ENCODE results near the gene THRSP. TPM values are rescaled to one million over a fixed set of nuclear protein-coding genes. Genes with fewer than 3 reads are reported as not detected.

THRSP gene
- total RNA-seq, 4 donors from 2014 or later, result not detected

DNA sequence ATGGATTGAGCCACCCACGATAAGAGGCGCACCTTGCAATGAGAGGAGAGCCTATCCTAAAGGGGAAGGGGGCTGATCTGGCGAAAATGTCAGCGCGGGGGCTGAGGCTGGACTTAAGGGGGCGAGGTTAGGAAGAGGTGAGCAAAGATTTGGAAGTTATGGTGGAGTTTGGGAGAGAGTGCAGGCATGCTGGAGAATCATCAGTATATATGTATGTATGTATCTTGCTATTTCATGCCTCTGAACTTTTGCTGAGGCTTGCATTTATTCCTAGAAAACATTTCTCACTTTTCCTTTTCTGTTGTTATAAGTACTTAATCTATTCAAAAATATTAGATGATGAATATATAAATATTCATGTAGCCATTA lies 17.2 kb upstream of the THRSP start:
- intact Hi-C loops (cut with DNase I), result loop anchor here (2.0 kb wide), 1 partner anchor 52 kb away; the partner anchor contains the start of gene INTS4
- Histone ChIP-seq H3K36me3 (no peaks in the 10 kb centered on the region), H3K9me3 (no peaks in the 10 kb centered on the region), H3K27me3 (no peaks in the 10 kb centered on the region), H3K4me1 (peaks cover 4 to 16% (median 11%) of the 10 kb centered on the region in 4 donors), H3K4me3 (peak overlapping the region; percentile 55 to 67 (median 62)), H3K27ac (replicated peaks in 1 of 4) (peak overlapping the region in 2 of 4 donors; percentile 70 to 84)
- no peak for DNase-seq (ENCODE audit: extremely low spot score)
- WGBS, result 33% methylated on average over 6 of the region's 6 CpGs
- no peak for TF ChIP-seq POLR2AphosphoS5 (IDR thresholded peaks at IDR 0.05)
- no peak for TF ChIP-seq POLR2A (IDR thresholded peaks at IDR 0.05; ENCODE audit: low read depth)
- TF ChIP-seq, protein P1, sequence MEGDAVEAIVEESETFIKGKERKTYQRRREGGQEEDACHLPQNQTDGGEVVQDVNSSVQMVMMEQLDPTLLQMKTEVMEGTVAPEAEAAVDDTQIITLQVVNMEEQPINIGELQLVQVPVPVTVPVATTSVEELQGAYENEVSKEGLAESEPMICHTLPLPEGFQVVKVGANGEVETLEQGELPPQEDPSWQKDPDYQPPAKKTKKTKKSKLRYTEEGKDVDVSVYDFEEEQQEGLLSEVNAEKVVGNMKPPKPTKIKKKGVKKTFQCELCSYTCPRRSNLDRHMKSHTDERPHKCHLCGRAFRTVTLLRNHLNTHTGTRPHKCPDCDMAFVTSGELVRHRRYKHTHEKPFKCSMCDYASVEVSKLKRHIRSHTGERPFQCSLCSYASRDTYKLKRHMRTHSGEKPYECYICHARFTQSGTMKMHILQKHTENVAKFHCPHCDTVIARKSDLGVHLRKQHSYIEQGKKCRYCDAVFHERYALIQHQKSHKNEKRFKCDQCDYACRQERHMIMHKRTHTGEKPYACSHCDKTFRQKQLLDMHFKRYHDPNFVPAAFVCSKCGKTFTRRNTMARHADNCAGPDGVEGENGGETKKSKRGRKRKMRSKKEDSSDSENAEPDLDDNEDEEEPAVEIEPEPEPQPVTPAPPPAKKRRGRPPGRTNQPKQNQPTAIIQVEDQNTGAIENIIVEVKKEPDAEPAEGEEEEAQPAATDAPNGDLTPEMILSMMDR (IDR thresholded peaks at IDR 0.05), result peak in 2 of 3 experiments; percentile 4 to 8
- no peak for TF ChIP-seq EP300 (IDR thresholded peaks at IDR 0.05)

DNA sequence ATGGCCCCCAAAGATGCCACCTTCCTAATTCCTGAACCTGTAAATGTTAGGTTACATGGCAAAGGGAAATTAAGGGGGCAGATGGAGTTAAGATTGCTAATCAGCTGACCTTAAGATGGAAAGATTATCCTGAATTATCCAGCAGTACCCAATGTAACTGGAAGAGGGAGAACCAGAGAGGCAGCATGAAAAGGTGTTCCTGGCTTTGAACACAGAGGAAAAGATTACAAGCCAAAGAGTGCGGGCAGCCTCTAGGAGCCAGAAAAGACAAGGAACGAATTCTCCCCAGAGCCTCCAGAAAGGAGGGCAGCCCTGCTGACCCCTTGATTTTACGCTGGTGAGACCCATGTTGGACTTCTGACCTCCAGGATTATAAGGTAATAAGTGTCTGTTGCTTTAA lies 15.1 kb upstream of the THRSP start:
- WGBS, result 89% methylated on average over 3 of the region's 3 CpGs
- Histone ChIP-seq H3K4me3 (no peak overlapping the region), H3K27me3 (no peaks in the 10 kb centered on the region), H3K36me3 (no peaks in the 10 kb centered on the region), H3K4me1 (peaks cover 4 to 16% (median 11%) of the 10 kb centered on the region in 4 donors), H3K27ac (replicated peaks in 1 of 4) (no peak overlapping the region), H3K9me3 (no peaks in the 10 kb centered on the region)
- DNase-seq (ENCODE audit: extremely low spot score), result no peak
- intact Hi-C loops (cut with DNase I), result no loop called here
- no peak for TF ChIP-seq POLR2A (IDR thresholded peaks at IDR 0.05; ENCODE audit: low read depth)
- no peak for TF ChIP-seq POLR2AphosphoS5 (IDR thresholded peaks at IDR 0.05)
- TF ChIP-seq EP300 (IDR thresholded peaks at IDR 0.05), result no peak
- TF ChIP-seq, protein P1 (IDR thresholded peaks at IDR 0.05), result no peak

DNA sequence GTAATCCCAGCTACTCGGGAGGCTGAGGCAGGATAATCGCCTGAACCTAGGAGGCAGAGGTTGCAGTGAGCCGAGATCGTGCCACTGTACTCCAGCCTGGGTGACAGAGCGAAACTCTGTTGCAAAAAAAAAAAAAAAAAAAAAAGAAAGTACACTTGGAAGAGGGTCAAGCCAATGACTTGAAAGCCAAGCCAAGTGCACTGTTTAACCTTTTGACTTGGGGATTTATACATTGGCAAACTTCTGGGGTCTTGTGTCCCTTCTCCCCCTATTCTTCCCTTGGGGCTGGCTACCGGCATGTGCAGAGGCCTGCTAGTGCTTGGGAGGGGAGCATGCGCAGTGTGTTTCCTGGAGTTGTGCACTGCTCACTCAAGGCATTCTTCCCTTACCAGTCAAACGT lies 14.3 kb upstream of the THRSP start:
- 83% methylated on average over 8 of the region's 8 CpGs for WGBS
- TF ChIP-seq EP300 (IDR thresholded peaks at IDR 0.05), result no peak
- TF ChIP-seq POLR2AphosphoS5 (IDR thresholded peaks at IDR 0.05), result no peak
- TF ChIP-seq, protein P1 (IDR thresholded peaks at IDR 0.05), result no peak
- no peak for TF ChIP-seq POLR2A (IDR thresholded peaks at IDR 0.05; ENCODE audit: low read depth)
- intact Hi-C loops (cut with DNase I), result no loop called here

DNA sequence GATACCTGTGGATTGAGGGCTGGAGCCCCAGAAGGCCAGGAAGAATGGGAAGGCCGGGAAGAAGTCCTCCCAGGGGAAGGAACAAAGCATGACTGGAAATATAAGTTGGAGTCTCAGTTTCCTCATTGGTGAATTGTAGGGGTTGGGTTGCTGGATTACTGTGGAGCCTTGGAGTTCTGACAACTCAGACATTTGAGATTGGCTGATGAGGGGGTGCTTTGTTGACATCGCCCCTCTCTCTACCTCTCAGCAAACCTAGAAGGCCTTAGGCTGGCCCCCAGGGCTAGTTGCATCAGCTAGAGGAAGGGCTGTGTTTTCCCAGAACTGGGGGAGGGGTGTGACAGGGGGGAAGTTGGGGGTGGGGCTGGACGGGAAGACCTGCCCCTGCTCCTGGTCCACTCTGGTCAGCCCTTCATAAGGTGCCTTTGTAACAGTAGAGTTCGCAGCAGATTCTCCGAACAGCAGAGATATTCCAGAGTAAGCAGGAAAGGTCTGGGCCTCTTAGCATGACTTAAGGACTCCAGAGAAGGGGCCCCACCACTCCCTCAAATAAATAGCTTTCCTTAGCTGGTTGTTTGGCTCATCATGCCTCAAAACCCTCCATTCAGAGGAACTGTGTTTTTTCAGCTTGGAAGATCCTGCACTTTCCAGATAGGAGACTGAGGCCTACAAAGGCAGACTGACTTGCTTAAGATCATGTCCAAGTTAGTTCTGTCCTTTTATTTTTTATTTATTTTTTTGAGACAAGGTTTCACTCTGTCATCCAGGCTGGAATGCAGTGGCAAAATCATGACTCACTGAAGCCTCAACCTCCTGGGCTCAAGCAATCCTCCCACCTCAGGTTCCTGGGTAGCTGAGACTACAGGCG lies 12.5 kb upstream of the THRSP start:
- Histone ChIP-seq H3K27ac (replicated peaks in 1 of 4) (no peak overlapping the region), H3K4me1 (peaks cover 0 to 4% (median 1%) of the 10 kb centered on the region in 4 donors), H3K27me3 (no peaks in the 10 kb centered on the region), H3K4me3 (no peak overlapping the region), H3K9me3 (no peaks in the 10 kb centered on the region), H3K36me3 (no peaks in the 10 kb centered on the region)
- intact Hi-C loops (cut with DNase I), result no loop called here
- TF ChIP-seq, protein P1 (IDR thresholded peaks at IDR 0.05), result no peak
- TF ChIP-seq EP300 (IDR thresholded peaks at IDR 0.05) (no peak), POLR2A (IDR thresholded peaks at IDR 0.05; ENCODE audit: low read depth) (no peak), POLR2AphosphoS5 (IDR thresholded peaks at IDR 0.05) (no peak)
- DNase-seq (ENCODE audit: extremely low spot score), result no peak
- 80% methylated on average over 6 of the region's 6 CpGs for WGBS

More for the DNA sequence above, 14.3 kb upstream of the THRSP start:
- no peak overlapping the region for H3K27ac ChIP-seq (replicated peaks in 1 of 4)
- no peaks in the 10 kb centered on the region for H3K9me3 ChIP-seq
- DNase-seq (ENCODE audit: extremely low spot score), result no peak
- no peaks in the 10 kb centered on the region for H3K27me3 ChIP-seq
- no peaks in the 10 kb centered on the region for H3K36me3 ChIP-seq
- no peak overlapping the region for H3K4me3 ChIP-seq
- peaks cover 4 to 16% (median 11%) of the 10 kb centered on the region in 4 donors for H3K4me1 ChIP-seq

Data from esophagus muscularis mucosa (tissue), 4 donors.